OCI-LY1 (cell line): ENCODE measurements around the gene ENTPD2.
A peak's percentile ranks its signal among the peaks of the same experiment; 100 is the strongest.

ENCODE experiments used
- H2AFZ ChIP-seq: fragments of 200-600 bp; sonication (generic), shearing (Covaris generic); 2 replicates; pipeline ENCODE4 v1.6.0; 2014; ENCODE audit warnings: antibody characterized with exemption, mild to moderate bottlenecking, low read length
- H3F3A ChIP-seq: fragments of 200-600 bp; sonication (generic), shearing (Covaris generic); 2 replicates; pipeline ENCODE4 v1.6.0; 2014; ENCODE audit warnings: mild to moderate bottlenecking, antibody characterized with exemption, low read length, moderate library complexity; ENCODE audit not compliant: insufficient read depth
- H3K27ac ChIP-seq: fragments of 200-600 bp; sonication (generic); 2 replicates; pipeline ENCODE4 v1.5.1; 2014; ENCODE audit warnings: low read length, mixed run types, mild to moderate bottlenecking, low read depth; ENCODE audit not compliant: poor library complexity, severe bottlenecking
- H3K27me3 ChIP-seq: fragments of 200-600 bp; sonication (generic); 2 replicates; pipeline ENCODE4 v1.6.0; 2014; ENCODE audit warnings: antibody characterized with exemption, mild to moderate bottlenecking, low read length, moderate library complexity; ENCODE audit not compliant: insufficient read depth
- H3K36me3 ChIP-seq: fragments of 200-600 bp; sonication (generic); 2 replicates; pipeline ENCODE4 v1.6.1; 2014; ENCODE audit warnings: mild to moderate bottlenecking, antibody characterized with exemption, low read length, moderate library complexity, mixed read lengths; ENCODE audit not compliant: insufficient read depth
- H3K4me1 ChIP-seq: fragments of 200-600 bp; sonication (generic); 2 replicates; pipeline ENCODE4 v1.5.1; 2014; ENCODE audit warnings: mild to moderate bottlenecking, low read length, moderate library complexity; ENCODE audit not compliant: insufficient read depth, severe bottlenecking
- H3K4me2 ChIP-seq: fragments of 200-600 bp; sonication (generic), shearing (Covaris generic); 2 replicates; pipeline ENCODE4 v1.6.1; 2014; ENCODE audit warnings: low read length
- H3K4me3 ChIP-seq: fragments of 200-600 bp; sonication (generic); 2 replicates; pipeline ENCODE4 v1.5.1; 2014; ENCODE audit warnings: low read length, low read depth, mild to moderate bottlenecking, mixed read lengths; ENCODE audit not compliant: poor library complexity, severe bottlenecking
- H3K79me2 ChIP-seq: fragments of 200-600 bp; shearing (Covaris generic); 2 replicates; pipeline ENCODE4 v1.6.1; 2016; ENCODE audit warnings: mixed run types, low read length, mixed read lengths; ENCODE audit not compliant: insufficient read depth
- H3K9ac ChIP-seq: fragments of 200-600 bp; sonication (generic), shearing (Covaris generic); 2 replicates; pipeline ENCODE4 v1.6.1; 2014; ENCODE audit warnings: mild to moderate bottlenecking, low read length, mixed read lengths
- H3K9me2 ChIP-seq: fragments of 200-600 bp; sonication (generic), shearing (Covaris generic); 2 replicates; pipeline ENCODE4 v1.6.1; 2014; ENCODE audit warnings: low read depth, mild to moderate bottlenecking, low read length, mixed read lengths
- H3K9me3 ChIP-seq: fragments of 200-600 bp; shearing (Covaris generic); 2 replicates; pipeline ENCODE4 v1.6.1; 2014; ENCODE audit warnings: low read length, mixed read lengths
- H4K20me1 ChIP-seq: fragments of 200-600 bp; sonication (generic), shearing (Covaris generic); 2 replicates; pipeline ENCODE4 v1.6.0; 2016; ENCODE audit warnings: mild to moderate bottlenecking, low read length; ENCODE audit not compliant: insufficient read depth
- CTCF ChIP-seq: fragments of 200-600 bp; sonication (generic), shearing (Covaris generic); IDR thresholded peaks from 2 replicates; pipeline ENCODE4 v1.5.1; 2017; ENCODE audit warnings: mild to moderate bottlenecking, antibody characterized with exemption, low read length, moderate library complexity, mixed read lengths
- EZH2 ChIP-seq: fragments of 200-600 bp; sonication (generic), shearing (Covaris generic); IDR thresholded peaks from 2 replicates; pipeline ENCODE4 v1.8.0; 2017; ENCODE audit warnings: borderline replicate concordance, mixed run types, mild to moderate bottlenecking, antibody characterized with exemption, low read length, moderate library complexity, mixed read lengths

ENTPD2 gene

GRCh38 chr9:137080260-137081122 is 26.6 kb upstream of the ENTPD2 start:
- Histone ChIP-seq H3K27ac (no peak overlapping the region), H3K9me2 (no peaks in the 10 kb centered on the region), H3K4me3 (no peak overlapping the region), H3K4me2 (no peak overlapping the region), H3K36me3 (peaks cover 33% of the 10 kb centered on the region), H4K20me1 (no peaks in the 10 kb centered on the region), H3K9me3 (no peaks in the 10 kb centered on the region), H3K79me2 (no peaks in the 10 kb centered on the region), H2AFZ (no peak overlapping the region), H3F3A (no peaks in the 10 kb centered on the region), H3K27me3 (no peaks in the 10 kb centered on the region; the same call in 1 of the 2 replicates), H3K9ac (no peak overlapping the region), H3K4me1 (peaks cover 19% of the 10 kb centered on the region)
- no peak for TF ChIP-seq EZH2
- no peak for TF ChIP-seq CTCF

- peaks cover 25% of the 10 kb centered on the region for H3K4me1 ChIP-seq
- no peak overlapping the region for H3K9ac ChIP-seq
- H3K4me2 ChIP-seq: no peak overlapping the region
- no peak overlapping the region for H3K4me3 ChIP-seq
- no peak overlapping the region for H2AFZ ChIP-seq
- no peaks in the 10 kb centered on the region for H3K9me2 ChIP-seq
- no peaks in the 10 kb centered on the region for H3K9me3 ChIP-seq
- H3K27me3 ChIP-seq: no peaks in the 10 kb centered on the region; the same call in 1 of the 2 replicates
- H3F3A ChIP-seq: no peaks in the 10 kb centered on the region
- H3K36me3 ChIP-seq: peaks cover 33% of the 10 kb centered on the region
- TF ChIP-seq EZH2: no peak
- TF ChIP-seq CTCF: no peak
- no peaks in the 10 kb centered on the region for H3K79me2 ChIP-seq
- no peaks in the 10 kb centered on the region for H4K20me1 ChIP-seq
- H3K27ac ChIP-seq: no peak overlapping the region
Measured at GRCh38 chr9:137079401-137079787, 25.5 kb upstream of the ENTPD2 start.

GRCh38 chr9:137078701-137079400 is 25.0 kb upstream of the ENTPD2 start:
- TF ChIP-seq CTCF (no peak), EZH2 (no peak)
- Histone ChIP-seq H3K36me3 (peaks cover 33% of the 10 kb centered on the region), H3K9me2 (no peaks in the 10 kb centered on the region), H3K4me3 (peak overlapping the region; percentile 63), H4K20me1 (no peaks in the 10 kb centered on the region), H3K27me3 (no peaks in the 10 kb centered on the region; the same call in 1 of the 2 replicates), H2AFZ (no peak overlapping the region), H3K27ac (no peak overlapping the region), H3K9ac (no peak overlapping the region; the same call in 1 of the 2 replicates), H3K4me2 (peak overlapping the region; percentile 62), H3K9me3 (no peaks in the 10 kb centered on the region), H3K79me2 (no peaks in the 10 kb centered on the region), H3F3A (no peaks in the 10 kb centered on the region), H3K4me1 (peaks cover 25% of the 10 kb centered on the region)
